Subcutaneous adipose tissue (tissue), 4 donors: ENCODE measurements around the gene ASIC2. TPM values are rescaled to one million over a fixed set of nuclear protein-coding genes. Genes with fewer than 3 reads are reported as not detected.

Source experiments
- CTCF ChIP-seq: fragments of 450-650 bp; IDR thresholded peaks from one replicate; pipeline ENCODE4 v1.5.1; 2016; ENCODE audit warnings: low read depth, mild to moderate bottlenecking, control low read depth, antibody characterized with exemption, moderate library complexity
- total RNA-seq, 4 donors: library from RNA; depleted of rRNA; stranded (reverse); fragments of >200 nt; gene quantifications; one replicate each; pipeline ENCODE4 v1.1.0, GENCODE V29; 2016

ASIC2 gene
- total RNA-seq, 4 donors from 2014 or later = not detected

- no peak for TF ChIP-seq CTCF
Observed at GRCh38 chr17:33044771-33045170, 248.3 kb downstream of the ASIC2 start.

GRCh38 chr17:33040461-33040860 lies 252.6 kb downstream of the ASIC2 start:
- TF ChIP-seq CTCF = no peak

- no peak for TF ChIP-seq CTCF
Observed at GRCh38 chr17:33039874-33040273, 253.2 kb downstream of the ASIC2 start.

GRCh38 chr17:33038740-33039139 lies 254.4 kb downstream of the ASIC2 start:
- TF ChIP-seq CTCF = no peak

- TF ChIP-seq CTCF = no peak
Observed at GRCh38 chr17:33033176-33033575, 259.9 kb downstream of the ASIC2 start.

- TF ChIP-seq CTCF = no peak
Observed at GRCh38 chr17:33028778-33029177, 264.3 kb downstream of the ASIC2 start.

GRCh38 chr17:33028061-33028460 lies 265.0 kb downstream of the ASIC2 start:
- TF ChIP-seq CTCF = no peak
